Progenitor cell of endocrine pancreas (in vitro differentiated cells): Measurements from ENCODE around the gene LASP1NB.

Experiments
- DNase-seq: peaks from one replicate; pipeline ENCODE4 v3.0.0; 2021; ENCODE audit warnings: low spot score; ENCODE audit not compliant: unreplicated experiment
- H3K27ac Mint-ChIP-seq: 2 replicates; pipeline ENCODE4 v1.8.0; 2021; ENCODE audit warnings: mild to moderate bottlenecking, moderate library complexity, mixed read lengths
- H3K27me3 Mint-ChIP-seq: 2 replicates; pipeline ENCODE4 v1.8.0; 2021; ENCODE audit warnings: mixed read lengths
- H3K36me3 Mint-ChIP-seq: 2 replicates; pipeline ENCODE4 v1.8.0; 2022; ENCODE audit warnings: mixed read lengths; ENCODE audit not compliant: insufficient read depth
- H3K4me1 Mint-ChIP-seq: 2 replicates; pipeline ENCODE4 v1.8.0; 2021; ENCODE audit warnings: low read depth, mixed read lengths
- H3K4me3 Mint-ChIP-seq: 2 replicates; pipeline ENCODE4 v1.8.0; 2021; ENCODE audit warnings: low read depth, mild to moderate bottlenecking, moderate library complexity, mixed read lengths
- H3K9me3 Mint-ChIP-seq: 2 replicates; pipeline ENCODE4 v1.8.0; 2021; ENCODE audit warnings: low read depth, mixed read lengths
- TF ChIP-seq, protein P1 (sequence below): fragments of 200-600 bp; sonication (generic); IDR thresholded peaks from one replicate; pipeline ENCODE4 v1.5.0; 2021; ENCODE audit warnings: antibody characterized with exemption, mild to moderate bottlenecking; ENCODE audit not compliant: unreplicated experiment

Gene LASP1NB

GRCh38 chr17:38893113-38893512, 32.3 kb upstream of the LASP1NB start:
- H3K4me3 Mint-ChIP-seq: no peak overlapping the region
- no peak for DNase-seq
- H3K4me1 Mint-ChIP-seq: no peaks in the 10 kb centered on the region
- TF ChIP-seq, protein P1, sequence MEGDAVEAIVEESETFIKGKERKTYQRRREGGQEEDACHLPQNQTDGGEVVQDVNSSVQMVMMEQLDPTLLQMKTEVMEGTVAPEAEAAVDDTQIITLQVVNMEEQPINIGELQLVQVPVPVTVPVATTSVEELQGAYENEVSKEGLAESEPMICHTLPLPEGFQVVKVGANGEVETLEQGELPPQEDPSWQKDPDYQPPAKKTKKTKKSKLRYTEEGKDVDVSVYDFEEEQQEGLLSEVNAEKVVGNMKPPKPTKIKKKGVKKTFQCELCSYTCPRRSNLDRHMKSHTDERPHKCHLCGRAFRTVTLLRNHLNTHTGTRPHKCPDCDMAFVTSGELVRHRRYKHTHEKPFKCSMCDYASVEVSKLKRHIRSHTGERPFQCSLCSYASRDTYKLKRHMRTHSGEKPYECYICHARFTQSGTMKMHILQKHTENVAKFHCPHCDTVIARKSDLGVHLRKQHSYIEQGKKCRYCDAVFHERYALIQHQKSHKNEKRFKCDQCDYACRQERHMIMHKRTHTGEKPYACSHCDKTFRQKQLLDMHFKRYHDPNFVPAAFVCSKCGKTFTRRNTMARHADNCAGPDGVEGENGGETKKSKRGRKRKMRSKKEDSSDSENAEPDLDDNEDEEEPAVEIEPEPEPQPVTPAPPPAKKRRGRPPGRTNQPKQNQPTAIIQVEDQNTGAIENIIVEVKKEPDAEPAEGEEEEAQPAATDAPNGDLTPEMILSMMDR: no peak
- no peaks in the 10 kb centered on the region for H3K9me3 Mint-ChIP-seq
- no peak overlapping the region for H3K27ac Mint-ChIP-seq
- no peaks in the 10 kb centered on the region for H3K27me3 Mint-ChIP-seq
- H3K36me3 Mint-ChIP-seq: peaks cover 4% of the 10 kb centered on the region

DNA sequence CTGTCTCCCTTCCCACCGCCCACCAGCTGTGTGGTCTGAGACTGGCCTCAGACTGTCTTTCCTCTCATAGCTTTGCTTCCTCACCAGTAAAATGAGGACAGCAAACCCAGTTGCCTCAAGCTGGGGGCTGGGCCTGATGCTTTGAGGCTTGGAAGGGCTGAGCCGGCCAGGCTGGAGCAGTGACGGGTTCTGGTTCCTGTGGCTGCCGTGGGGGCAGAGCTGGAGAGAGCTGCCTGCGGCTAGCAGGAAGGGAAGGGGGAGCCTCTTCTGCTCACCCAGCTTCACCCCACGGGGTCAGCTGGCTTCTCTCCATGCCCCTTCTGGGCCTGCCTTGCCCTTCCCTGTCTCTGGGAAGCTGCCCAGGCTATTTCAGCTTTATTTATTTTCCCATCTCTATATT, 31.8 kb upstream of the LASP1NB start:
- Mint-ChIP-seq H3K9me3 (no peaks in the 10 kb centered on the region), H3K4me3 (no peak overlapping the region), H3K36me3 (peaks cover 4% of the 10 kb centered on the region), H3K27me3 (no peaks in the 10 kb centered on the region), H3K27ac (no peak overlapping the region), H3K4me1 (no peaks in the 10 kb centered on the region)
- no peak for DNase-seq
- TF ChIP-seq, protein P1: no peak

DNA sequence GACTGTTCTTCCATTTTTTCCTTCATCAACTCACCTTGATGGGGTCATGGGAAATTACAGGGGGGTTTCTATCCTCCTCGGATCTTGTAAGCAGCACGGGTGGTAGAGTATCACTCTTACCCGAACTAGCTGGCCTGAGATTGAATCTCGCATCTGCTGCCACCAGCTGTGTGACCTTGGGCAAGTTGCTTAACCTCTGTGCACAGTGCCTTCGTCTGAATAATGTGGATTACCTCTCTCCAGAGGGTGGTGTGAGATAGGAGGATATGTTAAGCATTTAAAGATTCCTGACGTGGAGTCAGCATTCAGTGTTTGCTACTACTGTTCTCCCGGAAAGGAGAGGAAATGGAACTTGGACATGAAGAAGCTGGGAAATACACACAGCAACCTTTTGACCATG, 31.1 kb upstream of the LASP1NB start:
- H3K36me3 Mint-ChIP-seq: peaks cover 4% of the 10 kb centered on the region
- H3K9me3 Mint-ChIP-seq: no peaks in the 10 kb centered on the region
- H3K27ac Mint-ChIP-seq: no peak overlapping the region

GRCh38 chr17:38896346-38896954, 29.0 kb upstream of the LASP1NB start:
- H3K27me3 Mint-ChIP-seq: no peaks in the 10 kb centered on the region
- peaks cover 7% of the 10 kb centered on the region for H3K36me3 Mint-ChIP-seq
- no peak overlapping the region for H3K27ac Mint-ChIP-seq
- no peak for DNase-seq
- H3K9me3 Mint-ChIP-seq: no peaks in the 10 kb centered on the region
- no peak overlapping the region for H3K4me3 Mint-ChIP-seq
- H3K4me1 Mint-ChIP-seq: no peaks in the 10 kb centered on the region
- TF ChIP-seq, protein P1: no peak

More for the DNA sequence above, 31.1 kb upstream of the LASP1NB start:
- TF ChIP-seq, protein P1: no peak
- H3K4me3 Mint-ChIP-seq: no peak overlapping the region
- no peak for DNase-seq
- H3K4me1 Mint-ChIP-seq: no peaks in the 10 kb centered on the region
- no peaks in the 10 kb centered on the region for H3K27me3 Mint-ChIP-seq

GRCh38 chr17:38897176-38897575, 28.2 kb upstream of the LASP1NB start:
- H3K4me1 Mint-ChIP-seq: no peaks in the 10 kb centered on the region
- no peaks in the 10 kb centered on the region for H3K9me3 Mint-ChIP-seq
- H3K4me3 Mint-ChIP-seq: no peak overlapping the region
- TF ChIP-seq, protein P1: no peak
- no peaks in the 10 kb centered on the region for H3K27me3 Mint-ChIP-seq
- H3K27ac Mint-ChIP-seq: no peak overlapping the region
- peaks cover 7% of the 10 kb centered on the region for H3K36me3 Mint-ChIP-seq
- DNase-seq: no peak
